T47D (cell line): Measurements from ENCODE around the gene PCDHA1.
A peak's percentile ranks its signal among the peaks of the same experiment; 100 is the strongest.

Experiments used
- DNase-seq, 2 experiments: peaks; one replicate each; pipeline versions ENCODE4 v3.0.0 to v3.0.0-alpha.2; 2011 to 2012; ENCODE audit warnings: low read depth in 1 of 2, low spot score in 1 of 2
- JUND ChIP-seq: IDR thresholded peaks from 2 replicates; pipeline ENCODE4 v1.6.1; 2012; ENCODE audit warnings: low read depth
- in situ Hi-C: cut with HindIII; loops from 2 replicates; pipeline ENCODE4 v1.10.0; 2016; ENCODE audit warnings: low sequenced_read_pairs, low pct_unique_long_range_greater_than_20kb

The PCDHA1 gene

GRCh38 chr5:141042555-141042954, 256.6 kb downstream of the PCDHA1 start:
- in situ Hi-C loops: no loop called here
- TF ChIP-seq JUND: no peak
- no peak for DNase-seq

GRCh38 chr5:141050622-141051520, 264.9 kb downstream of the PCDHA1 start, which contains the start of gene PCDHB1:
Gene PCDHB1 (plus strand): TSS chr5:141051374. CDS start chr5:141051471, 97 bp downstream.
- TF ChIP-seq JUND: no peak
- in situ Hi-C loops: no loop called here
- DNase-seq: peak; percentile 10 to 54

- no peak for TF ChIP-seq JUND
- no peak for DNase-seq
Measured at GRCh38 chr5:141051521-141051866, 265.6 kb downstream of the PCDHA1 start.

More at GRCh38 chr5:141051521-141051866, 265.6 kb downstream of the PCDHA1 start:
- in situ Hi-C loops: no loop called here
